Measurements from ENCODE around the gene PCDHGC4.

DNA sequence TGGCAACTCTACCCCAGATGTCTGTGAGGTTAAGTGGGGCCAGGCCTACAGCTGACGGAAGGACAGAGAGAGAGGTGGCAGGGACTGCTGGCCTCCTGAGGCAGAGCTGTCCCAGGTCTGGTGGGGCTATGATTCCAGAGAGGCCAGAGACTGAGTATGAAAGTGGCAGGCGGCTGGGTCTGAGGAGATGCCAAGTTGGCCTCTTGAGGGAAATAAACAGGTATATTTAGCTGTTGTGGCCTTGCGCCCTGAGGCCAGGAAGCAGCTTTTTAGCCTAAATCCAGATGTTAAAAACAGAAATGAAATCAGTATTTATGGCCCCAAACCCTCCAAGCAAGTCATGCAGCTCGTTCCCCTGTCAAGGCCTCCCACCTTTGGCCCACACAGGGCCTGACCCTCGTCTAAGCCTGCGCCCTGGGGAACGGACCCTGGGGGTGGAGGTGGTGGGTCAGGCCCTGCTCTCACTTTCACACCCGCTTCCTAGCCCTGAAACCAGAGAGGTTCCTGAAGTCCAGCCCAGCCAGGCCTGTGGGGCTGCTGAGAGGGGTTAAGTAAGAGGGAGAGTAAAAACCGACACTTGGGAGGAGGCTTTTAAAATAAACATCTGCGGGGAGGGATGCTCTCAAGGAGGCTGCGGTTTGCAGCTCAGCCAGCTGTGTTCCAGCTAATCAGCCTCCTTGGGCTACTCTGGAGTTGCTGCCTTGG is 22.7 kb downstream of the PCDHGC4 start:
- no peak for TF ChIP-seq EZH2 (IDR thresholded peaks at IDR 0.05; ENCODE audit: borderline replicate concordance, low read length)
- TF ChIP-seq, protein P1, sequence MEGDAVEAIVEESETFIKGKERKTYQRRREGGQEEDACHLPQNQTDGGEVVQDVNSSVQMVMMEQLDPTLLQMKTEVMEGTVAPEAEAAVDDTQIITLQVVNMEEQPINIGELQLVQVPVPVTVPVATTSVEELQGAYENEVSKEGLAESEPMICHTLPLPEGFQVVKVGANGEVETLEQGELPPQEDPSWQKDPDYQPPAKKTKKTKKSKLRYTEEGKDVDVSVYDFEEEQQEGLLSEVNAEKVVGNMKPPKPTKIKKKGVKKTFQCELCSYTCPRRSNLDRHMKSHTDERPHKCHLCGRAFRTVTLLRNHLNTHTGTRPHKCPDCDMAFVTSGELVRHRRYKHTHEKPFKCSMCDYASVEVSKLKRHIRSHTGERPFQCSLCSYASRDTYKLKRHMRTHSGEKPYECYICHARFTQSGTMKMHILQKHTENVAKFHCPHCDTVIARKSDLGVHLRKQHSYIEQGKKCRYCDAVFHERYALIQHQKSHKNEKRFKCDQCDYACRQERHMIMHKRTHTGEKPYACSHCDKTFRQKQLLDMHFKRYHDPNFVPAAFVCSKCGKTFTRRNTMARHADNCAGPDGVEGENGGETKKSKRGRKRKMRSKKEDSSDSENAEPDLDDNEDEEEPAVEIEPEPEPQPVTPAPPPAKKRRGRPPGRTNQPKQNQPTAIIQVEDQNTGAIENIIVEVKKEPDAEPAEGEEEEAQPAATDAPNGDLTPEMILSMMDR (IDR thresholded peaks at IDR 0.05; ENCODE audit: low read length) = no peak

Data from OCI-LY1 (cell line).